GM13977 (cell line): Measurements from ENCODE around the gene KRT72.

Experiments
- DNase-seq: peaks from one replicate; pipeline ENCODE4 v3.0.0; 2012; ENCODE audit warnings: low spot score
- CTCF ChIP-seq: IDR thresholded peaks from 2 replicates; pipeline ENCODE4 v1.5.1; 2012; ENCODE audit warnings: mild to moderate bottlenecking, control low read depth; ENCODE audit not compliant: insufficient read depth; ENCODE audit errors: extremely low read depth, missing control alignments
- in situ Hi-C: fragments of 300-500 bp; cut with MboI; formaldehyde crosslinking; loops from one replicate; pipeline ENCODE4 v1.12.0; 2022; ENCODE audit warnings: low sequenced_read_pairs, low pct_unique_long_range_greater_than_20kb, mixed read lengths, inconsistent platforms; ENCODE audit not compliant: unreplicated experiment

KRT72 gene

GRCh38 chr12:52631264-52631663 lies 30.0 kb upstream of the KRT72 start:
- TF ChIP-seq CTCF: no peak
- DNase-seq: no peak
- in situ Hi-C loops: no loop called here

- in situ Hi-C loops: no loop called here
- no peak for TF ChIP-seq CTCF
- no peak for DNase-seq
Measured at GRCh38 chr12:52630599-52631200, 29.4 kb upstream of the KRT72 start.

- in situ Hi-C loops: no loop called here
- no peak for DNase-seq
- no peak for TF ChIP-seq CTCF
Measured at GRCh38 chr12:52630008-52630500, 28.8 kb upstream of the KRT72 start.

GRCh38 chr12:52629281-52630007 lies 28.2 kb upstream of the KRT72 start:
- no peak for TF ChIP-seq CTCF
- in situ Hi-C loops: no loop called here

GRCh38 chr12:52628841-52629240 lies 27.6 kb upstream of the KRT72 start:
- TF ChIP-seq CTCF: no peak
- no peak for DNase-seq
- in situ Hi-C loops: no loop called here

More at GRCh38 chr12:52629281-52630007, 28.2 kb upstream of the KRT72 start:
- no peak for DNase-seq

GRCh38 chr12:52628111-52628507 lies 26.8 kb upstream of the KRT72 start:
- no peak for DNase-seq
- TF ChIP-seq CTCF: no peak
- in situ Hi-C loops: no loop called here
